ENCODE measurements around the gene PDCD2L. TPM values are rescaled to one million over a fixed set of nuclear protein-coding genes. Genes with fewer than 3 reads are reported as not detected.

Gene PDCD2L
- polyA plus RNA-seq, 1 of the 3 experiments (the other 2 are of a cell fraction), result 20.8 TPM

GRCh38 chr19:34370983-34371382 is 33.2 kb upstream of the PDCD2L start:
- Histone ChIP-seq H3K9ac (no peak overlapping the region), H3K4me3 (ENCODE audit: low read depth in 2 of 2, low read length in 1 of 2) (no peak overlapping the region)
- POLR2A ChIA-PET, result interaction anchor here (0.6 kb wide), 1 partner anchor 17 kb away, joined by 3 read pairs; no protein-coding TSS in a partner anchor

GRCh38 chr19:34373601-34374288 is 30.5 kb upstream of the PDCD2L start:
- H3K9me2 ChIP-seq, result no peaks in the 10 kb centered on the region
- no peak for DNase-seq
- ChIA-PET CTCF (no interaction called here), POLR2A (interaction anchor here (0.8 kb wide), 1 partner anchor 9 kb away, joined by 6 read pairs; no protein-coding TSS in a partner anchor)
- no peaks in the 10 kb centered on the region for H3F3A ChIP-seq (replicated peaks; ENCODE audit: insufficient read depth)
- no peak overlapping the region for H3K27ac ChIP-seq (ENCODE audit: low read depth in 2 of 2, low read length in 1 of 2)
- no peaks in the 10 kb centered on the region for H3K9me3 ChIP-seq
- no peaks in the 10 kb centered on the region for H4K20me1 ChIP-seq (ENCODE audit: insufficient read depth)
- 97% methylated on average over 11 of the region's 11 CpGs for WGBS (ENCODE audit: low lambda C conversion rate)
- H3K4me2 ChIP-seq, result no peak overlapping the region
- no peak overlapping the region for H3K9ac ChIP-seq
- H3K79me2 ChIP-seq (ENCODE audit: insufficient read depth), result 0 out of 2 replicates have a peak, but pooled peaks cover 7% of the 10 kb centered on the region
- H3K4me3 ChIP-seq (ENCODE audit: low read depth in 2 of 2, low read length in 1 of 2), result no peak overlapping the region
- peaks cover 22 to 30% of the 10 kb centered on the region in 2 experiments for H3K36me3 ChIP-seq (replicated peaks in 1 of 2; ENCODE audit: control insufficient read depth in 1 of 2, insufficient read depth in 2 of 2, low read length in 1 of 2)
- no peaks in the 10 kb centered on the region for H3K27me3 ChIP-seq (ENCODE audit: insufficient read depth)
- no peaks in the 10 kb centered on the region for H3K4me1 ChIP-seq (ENCODE audit: control insufficient read depth in 1 of 2, insufficient read depth in 2 of 2, low read depth in 1 of 2, low read length in 1 of 2)
- no peak overlapping the region for H2AFZ ChIP-seq (ENCODE audit: low read depth)
- TF ChIP-seq RXRA (IDR thresholded peaks at IDR 0.05; ENCODE audit: borderline replicate concordance, low read depth) (no peak), RCOR1 (IDR thresholded peaks at IDR 0.05; ENCODE audit: low read length) (no peak), MAX (IDR thresholded peaks at IDR 0.05; ENCODE audit: low read depth) (no peak), EP300 (IDR thresholded peaks at IDR 0.05; ENCODE audit: borderline replicate concordance in 1 of 2, low read depth in 1 of 2, low read length in 1 of 2) (no peak), RAD21 (IDR thresholded peaks at IDR 0.05; ENCODE audit: low read length) (no peak), TAF1 (IDR thresholded peaks at IDR 0.05; ENCODE audit: borderline replicate concordance, low read depth, low read length) (no peak), FOXJ3 (CRISPR knock-in tag; IDR thresholded peaks at IDR 0.05) (no peak), REST (IDR thresholded peaks at IDR 0.05; ENCODE audit: low read depth, low read length) (no peak)

More at GRCh38 chr19:34370983-34371382, 33.2 kb upstream of the PDCD2L start:
- H3K4me1 ChIP-seq (ENCODE audit: control insufficient read depth in 1 of 2, insufficient read depth in 2 of 2, low read depth in 1 of 2, low read length in 1 of 2), result peaks cover 10% of the 10 kb centered on the region in 2 experiments; a peak in 2 of 4 replicates
- no peak overlapping the region for H2AFZ ChIP-seq (ENCODE audit: low read depth)
- no peaks in the 10 kb centered on the region for H3K27me3 ChIP-seq (ENCODE audit: insufficient read depth)
- no peak overlapping the region for H3K4me2 ChIP-seq
- no peaks in the 10 kb centered on the region for H3K9me3 ChIP-seq
- peaks cover 27 to 35% of the 10 kb centered on the region in 2 experiments for H3K36me3 ChIP-seq (replicated peaks in 1 of 2; ENCODE audit: control insufficient read depth in 1 of 2, insufficient read depth in 2 of 2, low read length in 1 of 2)
- peaks cover 25% of the 10 kb centered on the region; the same call in 1 of the 2 replicates for H3K79me2 ChIP-seq (ENCODE audit: insufficient read depth)
- no peak for TF ChIP-seq RFX5 (IDR thresholded peaks at IDR 0.05; ENCODE audit: low read length)
- TF ChIP-seq EZH2phosphoT487 (IDR thresholded peaks at IDR 0.05; ENCODE audit: borderline replicate concordance, low read depth), result no peak
- no peak for TF ChIP-seq FOSL2 (IDR thresholded peaks at IDR 0.05; ENCODE audit: borderline replicate concordance, low read depth)
- no peak for TF ChIP-seq NRF1 (IDR thresholded peaks at IDR 0.05; ENCODE audit: low read depth, low read length)
- no peak for TF ChIP-seq JUND (IDR thresholded peaks at IDR 0.05)
- TF ChIP-seq GABPA (IDR thresholded peaks at IDR 0.05; ENCODE audit: low read depth), result no peak
- no peak for TF ChIP-seq RCOR1 (IDR thresholded peaks at IDR 0.05; ENCODE audit: low read length)
- no peak for TF ChIP-seq SIN3A (IDR thresholded peaks at IDR 0.05; ENCODE audit: borderline replicate concordance, low read depth, low read length)
- TF ChIP-seq ZBTB33 (IDR thresholded peaks at IDR 0.05; ENCODE audit: borderline replicate concordance, low read depth), result no peak
- TF ChIP-seq SMC3 (IDR thresholded peaks at IDR 0.05; ENCODE audit: low read depth, low read length), result no peak
- no peak for TF ChIP-seq USF2 (IDR thresholded peaks at IDR 0.05; ENCODE audit: borderline replicate concordance, low read depth, low read length)
- no peak for TF ChIP-seq FOXJ3 (CRISPR knock-in tag; IDR thresholded peaks at IDR 0.05)
- no peak for TF ChIP-seq NFIC (IDR thresholded peaks at IDR 0.05; ENCODE audit: borderline replicate concordance)
- no peak for TF ChIP-seq TCF12 (IDR thresholded peaks at IDR 0.05)
- no peaks in the 10 kb centered on the region for H3F3A ChIP-seq (replicated peaks; ENCODE audit: insufficient read depth)
- no peak for DNase-seq
- H3K9me2 ChIP-seq, result no peaks in the 10 kb centered on the region
- CTCF ChIA-PET, result no interaction called here
- WGBS (ENCODE audit: low lambda C conversion rate), result 91% methylated on average over 4 of the region's 4 CpGs
- no peak overlapping the region for H3K27ac ChIP-seq (ENCODE audit: low read depth in 2 of 2, low read length in 1 of 2)
- H4K20me1 ChIP-seq (ENCODE audit: insufficient read depth), result 0 out of 2 replicates have a peak, but pooled peaks cover 2% of the 10 kb centered on the region

Measured in SK-N-SH (cell line).